Liver (tissue), 9 donors: ENCODE measurements around the gene LRRC23. TPM values are rescaled to one million over a fixed set of nuclear protein-coding genes. Genes with fewer than 3 reads are reported as not detected.

Experiments used
- DNase-seq: peaks from one replicate; pipeline ENCODE4 v3.0.0-alpha.2; 2017; ENCODE audit warnings: low spot score
- H3K27ac ChIP-seq, 2 donors: one replicate each; pipeline ENCODE4 v1.7.0; 2013; ENCODE audit warnings: inconsistent platforms in 2 of 2, low read length in 2 of 2, control low read depth in 1 of 2, low read depth in 1 of 2, mild to moderate bottlenecking in 1 of 2
- H3K27me3 ChIP-seq, 4 donors: one replicate each; pipeline versions ENCODE4 v1.6.1 to v1.7.0; 2013; ENCODE audit warnings: low read length in 3 of 4, inconsistent platforms in 1 of 4, mild to moderate bottlenecking in 1 of 4, moderate library complexity in 1 of 4; ENCODE audit not compliant: control insufficient read depth in 4 of 4, insufficient read depth in 4 of 4
- H3K36me3 ChIP-seq, 4 donors: one replicate each; pipeline versions ENCODE4 v1.6.1 to v1.7.0; 2013; ENCODE audit warnings: low read length in 3 of 4, mild to moderate bottlenecking in 3 of 4, low read depth in 1 of 4, moderate library complexity in 1 of 4; ENCODE audit not compliant: control insufficient read depth in 4 of 4, insufficient read depth in 3 of 4
- H3K4me1 ChIP-seq, 4 donors: one replicate each; pipeline versions ENCODE4 v1.6.1 to v1.7.0; 2013; ENCODE audit warnings: low read length in 3 of 4, mild to moderate bottlenecking in 3 of 4, moderate library complexity in 1 of 4; ENCODE audit not compliant: control insufficient read depth in 4 of 4, insufficient read depth in 4 of 4
- H3K4me3 ChIP-seq, 3 donors: one replicate each; pipeline versions ENCODE4 v1.6.1 to v1.7.0; 2013; ENCODE audit warnings: low read length in 3 of 3, control low read depth in 1 of 3, low read depth in 1 of 3, mild to moderate bottlenecking in 1 of 3
- H3K9ac ChIP-seq, 2 donors: one replicate each; pipeline ENCODE4 v1.7.0; 2013; ENCODE audit warnings: low read length in 2 of 2, mild to moderate bottlenecking in 2 of 2, moderate library complexity in 2 of 2, control low read depth in 1 of 2, low read depth in 1 of 2
- H3K9me3 ChIP-seq, 4 donors: one replicate each; pipeline versions ENCODE4 v1.6.1 to v1.7.0; 2013; ENCODE audit warnings: low read length in 3 of 4; ENCODE audit not compliant: control insufficient read depth in 4 of 4
- EGR1 ChIP-seq, 2 donors: IDR thresholded peaks; 2 replicates each; pipeline ENCODE4 v1.6.1; 2016 to 2018; ENCODE audit warnings: antibody characterized with exemption in 2 of 2, low read depth in 2 of 2
- FOXA1 ChIP-seq: IDR thresholded peaks from 2 replicates; pipeline ENCODE4 v1.6.1; 2016; ENCODE audit warnings: antibody characterized with exemption
- FOXA2 ChIP-seq: IDR thresholded peaks from 2 replicates; pipeline ENCODE4 v1.6.1; 2016; ENCODE audit warnings: antibody characterized with exemption
- HNF4A ChIP-seq, 2 donors: conservative IDR thresholded peaks; 2 replicates each; pipeline ENCODE4 v1.6.1; 2016; ENCODE audit warnings: antibody characterized with exemption in 2 of 2, mild to moderate bottlenecking in 2 of 2
- HNF4G ChIP-seq: IDR thresholded peaks from 2 replicates; pipeline ENCODE4 v1.6.1; 2016; ENCODE audit warnings: antibody characterized with exemption
- JUND ChIP-seq, 2 donors: IDR thresholded peaks; 2 replicates each; pipeline ENCODE4 v1.6.1; 2016; ENCODE audit warnings: antibody characterized with exemption in 2 of 2
- NR2F2 ChIP-seq: IDR thresholded peaks from 2 replicates; pipeline ENCODE4 v1.6.1; 2016; ENCODE audit warnings: antibody characterized with exemption
- RAD21 ChIP-seq, 2 donors: IDR thresholded peaks; 2 replicates each; pipeline ENCODE4 v1.6.1; 2016; ENCODE audit warnings: antibody characterized with exemption in 2 of 2, mild to moderate bottlenecking in 2 of 2
- RXRA ChIP-seq, 2 donors: IDR thresholded peaks; 2 replicates each; pipeline ENCODE4 v1.6.1; 2017 to 2018; ENCODE audit warnings: antibody characterized with exemption in 2 of 2, mild to moderate bottlenecking in 1 of 2
- SP1 ChIP-seq: IDR thresholded peaks from 2 replicates; pipeline ENCODE4 v1.6.1; 2018; ENCODE audit warnings: antibody characterized with exemption, mild to moderate bottlenecking
- TAF1 ChIP-seq: conservative IDR thresholded peaks from 2 replicates; pipeline ENCODE4 v1.6.1; 2016; ENCODE audit warnings: antibody characterized with exemption, mild to moderate bottlenecking
- YY1 ChIP-seq: IDR thresholded peaks from 2 replicates; pipeline ENCODE4 v1.6.1; 2016; ENCODE audit warnings: antibody characterized with exemption, mild to moderate bottlenecking
- WGBS: extraction: QIAGEN DNeasy Blood & Tissue Kit; methylation state at CpG from one replicate; pipeline ENCODE4 v1.1.7; 2013; 5-methylcytosine and 5-hydroxymethylcytosine counted together
- polyA plus RNA-seq, 2 donors: library from polyadenylated mRNA; stranded (reverse) in 1 of 2; unstranded in 1 of 2; fragments of 200-250 nt in 1 of 2; fragments of >200 nt in 1 of 2; fragmentation: Nextera tagmentation in 1 of 2; extraction: Ambion mirVana in 1 of 2; gene quantifications; one replicate each; pipeline versions ENCODE4 v1.2.1 to v1.2.3, GENCODE V29; 2013 to 2015
- total RNA-seq, 2 donors: library from RNA; depleted of rRNA; stranded (reverse); fragments of >200 nt; gene quantifications; one replicate each; pipeline ENCODE4 v1.2.3, GENCODE V29; 2014
- TF ChIP-seq, protein P1 (sequence below): IDR thresholded peaks from 2 replicates; pipeline ENCODE4 v1.6.1; 2016; ENCODE audit warnings: antibody characterized with exemption
- TF ChIP-seq, protein P2 (sequence below): IDR thresholded peaks from 2 replicates; pipeline ENCODE4 v1.6.1; 2016; ENCODE audit warnings: antibody characterized with exemption, mild to moderate bottlenecking
- TF ChIP-seq, protein P3 (sequence below): IDR thresholded peaks from 2 replicates; pipeline ENCODE4 v1.6.1; 2016; ENCODE audit warnings: antibody characterized with exemption
- TF ChIP-seq, protein P4 (sequence below): IDR thresholded peaks from 2 replicates; pipeline ENCODE4 v1.6.1; 2016; ENCODE audit warnings: antibody characterized with exemption
- TF ChIP-seq, protein P5 (sequence below): fragments of 150-350 bp; IDR thresholded peaks from 2 replicates; pipeline ENCODE4 v1.5.1; 2017; ENCODE audit warnings: improper control_type of control experiment, low read depth, low read length; ENCODE audit not compliant: missing input control
- donor health status: healthy.
- donor health status: healthy.
- donor health status: healthy.
- donor health status: healthy.
- donor health status: healthy.

The LRRC23 gene
- total and polyA plus RNA-seq, 4 donors, result 0.92 to 3.6 (median 2.1) TPM

DNA sequence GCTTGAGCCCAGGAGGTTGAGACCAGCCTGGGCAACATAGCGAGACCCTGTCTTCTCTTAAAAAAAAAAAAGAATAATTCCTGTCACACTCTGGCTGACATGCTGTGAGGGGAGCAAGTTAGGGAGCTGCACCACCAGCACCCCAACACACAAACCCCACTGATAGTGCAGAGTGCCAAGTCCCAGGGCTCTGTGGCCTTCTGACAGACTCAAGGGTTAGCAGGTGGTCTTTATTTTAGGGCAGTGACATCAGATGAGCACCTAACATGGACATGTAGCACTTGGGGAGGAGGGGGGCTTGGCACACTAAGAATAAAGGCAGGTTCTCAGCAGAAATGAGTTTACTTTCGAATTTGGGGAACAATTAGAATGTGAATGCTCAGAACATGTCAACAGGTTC lies 45.8 kb upstream of the LRRC23 start:
- Histone ChIP-seq H3K4me1 (peaks cover 0 to 3% (median 0%) of the 10 kb centered on the region in 4 donors), H3K4me3 (no peak overlapping the region), H3K9ac (no peak overlapping the region), H3K27me3 (no peaks in the 10 kb centered on the region), H3K36me3 (peaks cover 18 to 71% (median 46%) of the 10 kb centered on the region in 4 donors), H3K9me3 (no peaks in the 10 kb centered on the region), H3K27ac (no peak overlapping the region)
- TF ChIP-seq HNF4G (no peak), JUND (IDR thresholded peaks at IDR 0.05) (no peak), RAD21 (IDR thresholded peaks at IDR 0.05) (no peak), RXRA (IDR thresholded peaks at IDR 0.05) (no peak), TAF1 (no peak), FOXA2 (no peak), YY1 (no peak), NR2F2 (no peak), HNF4A (conservative IDR thresholded peaks at IDR 0.05) (no peak), SP1 (no peak), EGR1 (IDR thresholded peaks at IDR 0.05; ENCODE audit: low read depth in 2 of 2) (no peak)
- TF ChIP-seq, protein P1, sequence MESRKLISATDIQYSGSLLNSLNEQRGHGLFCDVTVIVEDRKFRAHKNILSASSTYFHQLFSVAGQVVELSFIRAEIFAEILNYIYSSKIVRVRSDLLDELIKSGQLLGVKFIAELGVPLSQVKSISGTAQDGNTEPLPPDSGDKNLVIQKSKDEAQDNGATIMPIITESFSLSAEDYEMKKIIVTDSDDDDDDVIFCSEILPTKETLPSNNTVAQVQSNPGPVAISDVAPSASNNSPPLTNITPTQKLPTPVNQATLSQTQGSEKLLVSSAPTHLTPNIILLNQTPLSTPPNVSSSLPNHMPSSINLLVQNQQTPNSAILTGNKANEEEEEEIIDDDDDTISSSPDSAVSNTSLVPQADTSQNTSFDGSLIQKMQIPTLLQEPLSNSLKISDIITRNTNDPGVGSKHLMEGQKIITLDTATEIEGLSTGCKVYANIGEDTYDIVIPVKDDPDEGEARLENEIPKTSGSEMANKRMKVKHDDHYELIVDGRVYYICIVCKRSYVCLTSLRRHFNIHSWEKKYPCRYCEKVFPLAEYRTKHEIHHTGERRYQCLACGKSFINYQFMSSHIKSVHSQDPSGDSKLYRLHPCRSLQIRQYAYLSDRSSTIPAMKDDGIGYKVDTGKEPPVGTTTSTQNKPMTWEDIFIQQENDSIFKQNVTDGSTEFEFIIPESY, result no peak
- TF ChIP-seq, protein P2, sequence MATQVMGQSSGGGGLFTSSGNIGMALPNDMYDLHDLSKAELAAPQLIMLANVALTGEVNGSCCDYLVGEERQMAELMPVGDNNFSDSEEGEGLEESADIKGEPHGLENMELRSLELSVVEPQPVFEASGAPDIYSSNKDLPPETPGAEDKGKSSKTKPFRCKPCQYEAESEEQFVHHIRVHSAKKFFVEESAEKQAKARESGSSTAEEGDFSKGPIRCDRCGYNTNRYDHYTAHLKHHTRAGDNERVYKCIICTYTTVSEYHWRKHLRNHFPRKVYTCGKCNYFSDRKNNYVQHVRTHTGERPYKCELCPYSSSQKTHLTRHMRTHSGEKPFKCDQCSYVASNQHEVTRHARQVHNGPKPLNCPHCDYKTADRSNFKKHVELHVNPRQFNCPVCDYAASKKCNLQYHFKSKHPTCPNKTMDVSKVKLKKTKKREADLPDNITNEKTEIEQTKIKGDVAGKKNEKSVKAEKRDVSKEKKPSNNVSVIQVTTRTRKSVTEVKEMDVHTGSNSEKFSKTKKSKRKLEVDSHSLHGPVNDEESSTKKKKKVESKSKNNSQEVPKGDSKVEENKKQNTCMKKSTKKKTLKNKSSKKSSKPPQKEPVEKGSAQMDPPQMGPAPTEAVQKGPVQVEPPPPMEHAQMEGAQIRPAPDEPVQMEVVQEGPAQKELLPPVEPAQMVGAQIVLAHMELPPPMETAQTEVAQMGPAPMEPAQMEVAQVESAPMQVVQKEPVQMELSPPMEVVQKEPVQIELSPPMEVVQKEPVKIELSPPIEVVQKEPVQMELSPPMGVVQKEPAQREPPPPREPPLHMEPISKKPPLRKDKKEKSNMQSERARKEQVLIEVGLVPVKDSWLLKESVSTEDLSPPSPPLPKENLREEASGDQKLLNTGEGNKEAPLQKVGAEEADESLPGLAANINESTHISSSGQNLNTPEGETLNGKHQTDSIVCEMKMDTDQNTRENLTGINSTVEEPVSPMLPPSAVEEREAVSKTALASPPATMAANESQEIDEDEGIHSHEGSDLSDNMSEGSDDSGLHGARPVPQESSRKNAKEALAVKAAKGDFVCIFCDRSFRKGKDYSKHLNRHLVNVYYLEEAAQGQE, result no peak
- TF ChIP-seq, protein P3, sequence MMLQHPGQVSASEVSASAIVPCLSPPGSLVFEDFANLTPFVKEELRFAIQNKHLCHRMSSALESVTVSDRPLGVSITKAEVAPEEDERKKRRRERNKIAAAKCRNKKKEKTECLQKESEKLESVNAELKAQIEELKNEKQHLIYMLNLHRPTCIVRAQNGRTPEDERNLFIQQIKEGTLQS, result no peak
- TF ChIP-seq, protein P4, sequence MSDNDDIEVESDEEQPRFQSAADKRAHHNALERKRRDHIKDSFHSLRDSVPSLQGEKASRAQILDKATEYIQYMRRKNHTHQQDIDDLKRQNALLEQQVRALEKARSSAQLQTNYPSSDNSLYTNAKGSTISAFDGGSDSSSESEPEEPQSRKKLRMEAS, result no peak
- no peak for DNase-seq
- 98% methylated on average over 2 of the region's 2 CpGs for WGBS

DNA sequence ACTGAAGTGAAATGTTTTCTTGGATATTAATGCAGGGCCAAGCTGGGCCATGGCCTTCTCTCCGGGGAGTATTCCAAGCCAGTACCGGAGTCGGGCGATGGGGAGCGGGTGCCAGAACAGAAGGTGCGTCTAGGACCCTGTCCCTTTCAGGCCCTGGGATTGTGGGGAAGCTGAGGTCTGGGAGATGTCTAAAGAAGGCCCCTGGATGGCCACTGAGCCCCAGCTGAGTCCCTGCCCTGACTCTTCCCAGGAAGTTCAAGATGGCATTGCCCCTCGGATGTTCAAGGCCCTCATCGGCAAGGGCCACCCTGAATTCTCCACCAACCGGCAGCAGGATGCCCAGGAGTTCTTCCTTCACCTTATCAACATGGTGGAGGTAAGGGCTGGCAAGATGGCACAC lies 44.5 kb upstream of the LRRC23 start:
- Histone ChIP-seq H3K4me1 (no peaks in the 10 kb centered on the region), H3K9me3 (no peaks in the 10 kb centered on the region), H3K36me3 (peaks cover 18 to 82% (median 48%) of the 10 kb centered on the region in 4 donors), H3K9ac (no peak overlapping the region), H3K27me3 (no peaks in the 10 kb centered on the region), H3K4me3 (no peak overlapping the region), H3K27ac (no peak overlapping the region)
- 97% methylated on average over 9 of the region's 9 CpGs for WGBS
- DNase-seq, result no peak
- TF ChIP-seq, protein P5, sequence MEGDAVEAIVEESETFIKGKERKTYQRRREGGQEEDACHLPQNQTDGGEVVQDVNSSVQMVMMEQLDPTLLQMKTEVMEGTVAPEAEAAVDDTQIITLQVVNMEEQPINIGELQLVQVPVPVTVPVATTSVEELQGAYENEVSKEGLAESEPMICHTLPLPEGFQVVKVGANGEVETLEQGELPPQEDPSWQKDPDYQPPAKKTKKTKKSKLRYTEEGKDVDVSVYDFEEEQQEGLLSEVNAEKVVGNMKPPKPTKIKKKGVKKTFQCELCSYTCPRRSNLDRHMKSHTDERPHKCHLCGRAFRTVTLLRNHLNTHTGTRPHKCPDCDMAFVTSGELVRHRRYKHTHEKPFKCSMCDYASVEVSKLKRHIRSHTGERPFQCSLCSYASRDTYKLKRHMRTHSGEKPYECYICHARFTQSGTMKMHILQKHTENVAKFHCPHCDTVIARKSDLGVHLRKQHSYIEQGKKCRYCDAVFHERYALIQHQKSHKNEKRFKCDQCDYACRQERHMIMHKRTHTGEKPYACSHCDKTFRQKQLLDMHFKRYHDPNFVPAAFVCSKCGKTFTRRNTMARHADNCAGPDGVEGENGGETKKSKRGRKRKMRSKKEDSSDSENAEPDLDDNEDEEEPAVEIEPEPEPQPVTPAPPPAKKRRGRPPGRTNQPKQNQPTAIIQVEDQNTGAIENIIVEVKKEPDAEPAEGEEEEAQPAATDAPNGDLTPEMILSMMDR, result no peak
- TF ChIP-seq FOXA1, result no peak
- no peak for TF ChIP-seq NR2F2
- no peak for TF ChIP-seq EGR1 (IDR thresholded peaks at IDR 0.05; ENCODE audit: low read depth in 2 of 2)
- TF ChIP-seq JUND (IDR thresholded peaks at IDR 0.05), result no peak
- no peak for TF ChIP-seq HNF4G
- TF ChIP-seq YY1, result no peak
- TF ChIP-seq RXRA (IDR thresholded peaks at IDR 0.05), result no peak
- TF ChIP-seq FOXA2, result no peak
- TF ChIP-seq TAF1, result no peak
- TF ChIP-seq, protein P1, result no peak
- no peak for TF ChIP-seq HNF4A (conservative IDR thresholded peaks at IDR 0.05)
- no peak for TF ChIP-seq SP1
